Measurements from ENCODE around the gene AREL1.

AREL1 gene

GRCh38 chr14:74611650-74612349 is 101.1 kb downstream of the AREL1 start, which contains the start of gene LTBP2:
LTBP2 (minus strand) TSS chr14:74612237; CDS start chr14:74611944, 293 bp downstream.
- DNase-seq (ENCODE audit: low read depth in 2 of 2): no peak
